GM13977 (cell line): ENCODE results near the gene SLCO2A1.

Source experiments
- DNase-seq: peaks from one replicate; pipeline ENCODE4 v3.0.0; 2012; ENCODE audit warnings: low spot score
- in situ Hi-C: fragments of 300-500 bp; cut with MboI; formaldehyde crosslinking; loops from one replicate; pipeline ENCODE4 v1.12.0; 2022; ENCODE audit warnings: low sequenced_read_pairs, low pct_unique_long_range_greater_than_20kb, mixed read lengths, inconsistent platforms; ENCODE audit not compliant: unreplicated experiment
- TF ChIP-seq, protein P1 (sequence below): IDR thresholded peaks from 2 replicates; pipeline ENCODE4 v1.5.1; 2012; ENCODE audit warnings: mild to moderate bottlenecking, control low read depth; ENCODE audit not compliant: insufficient read depth; ENCODE audit errors: extremely low read depth, missing control alignments

SLCO2A1 gene

DNA sequence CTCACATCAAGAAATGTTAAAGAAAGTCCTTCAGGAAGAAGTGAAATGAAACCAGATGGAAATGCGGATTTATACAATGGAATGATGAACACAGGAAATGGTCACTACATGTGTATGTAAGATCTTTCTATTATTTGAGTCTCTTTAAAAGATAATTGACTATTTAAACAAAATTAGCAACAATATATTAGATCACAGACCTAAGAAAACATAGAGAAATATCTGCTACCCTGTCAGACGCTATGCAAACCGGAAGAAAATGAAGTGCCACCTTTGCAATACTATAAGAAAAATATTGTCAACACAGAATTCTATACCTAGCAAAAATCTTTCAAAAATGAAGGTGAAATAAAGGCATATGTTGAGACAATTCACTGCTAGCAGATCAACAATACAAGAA is 151.2 kb downstream of the SLCO2A1 start:
- DNase-seq: no peak
- in situ Hi-C loops: no loop called here
- TF ChIP-seq, protein P1, sequence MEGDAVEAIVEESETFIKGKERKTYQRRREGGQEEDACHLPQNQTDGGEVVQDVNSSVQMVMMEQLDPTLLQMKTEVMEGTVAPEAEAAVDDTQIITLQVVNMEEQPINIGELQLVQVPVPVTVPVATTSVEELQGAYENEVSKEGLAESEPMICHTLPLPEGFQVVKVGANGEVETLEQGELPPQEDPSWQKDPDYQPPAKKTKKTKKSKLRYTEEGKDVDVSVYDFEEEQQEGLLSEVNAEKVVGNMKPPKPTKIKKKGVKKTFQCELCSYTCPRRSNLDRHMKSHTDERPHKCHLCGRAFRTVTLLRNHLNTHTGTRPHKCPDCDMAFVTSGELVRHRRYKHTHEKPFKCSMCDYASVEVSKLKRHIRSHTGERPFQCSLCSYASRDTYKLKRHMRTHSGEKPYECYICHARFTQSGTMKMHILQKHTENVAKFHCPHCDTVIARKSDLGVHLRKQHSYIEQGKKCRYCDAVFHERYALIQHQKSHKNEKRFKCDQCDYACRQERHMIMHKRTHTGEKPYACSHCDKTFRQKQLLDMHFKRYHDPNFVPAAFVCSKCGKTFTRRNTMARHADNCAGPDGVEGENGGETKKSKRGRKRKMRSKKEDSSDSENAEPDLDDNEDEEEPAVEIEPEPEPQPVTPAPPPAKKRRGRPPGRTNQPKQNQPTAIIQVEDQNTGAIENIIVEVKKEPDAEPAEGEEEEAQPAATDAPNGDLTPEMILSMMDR: no peak
